Aorta (tissue), 5 donors: ENCODE data around the gene XYLT1. TPM values are rescaled to one million over a fixed set of nuclear protein-coding genes. Genes with fewer than 3 reads are reported as not detected.

Experiments used
- ATAC-seq: fragments of 200-7000 bp; cut with Tn5 transposase; one replicate; pipeline ENCODE4 v1.9.1; 2022; ENCODE audit warnings: moderate library complexity; ENCODE audit not compliant: low FRiP score
- DNase-seq, 2 donors: peaks; one replicate each; pipeline ENCODE4 v3.0.0-alpha.2; 2020
- H3K27ac ChIP-seq, 2 donors: one replicate each; pipeline ENCODE4 v1.5.1; 2013; ENCODE audit warnings: low read length in 2 of 2, mild to moderate bottlenecking in 2 of 2, moderate library complexity in 2 of 2, control low read depth in 1 of 2, inconsistent platforms in 1 of 2, low read depth in 1 of 2
- H3K27me3 ChIP-seq, 2 donors: one replicate each; pipeline ENCODE4 v1.6.1; 2013; ENCODE audit warnings: control low read depth in 1 of 2, low read length in 1 of 2, mild to moderate bottlenecking in 1 of 2, moderate library complexity in 1 of 2; ENCODE audit not compliant: insufficient read depth in 2 of 2, control insufficient read depth in 1 of 2
- H3K36me3 ChIP-seq, 2 donors: one replicate each; pipeline ENCODE4 v1.6.1; 2013; ENCODE audit warnings: control low read depth in 1 of 2, low read length in 1 of 2, mild to moderate bottlenecking in 1 of 2; ENCODE audit not compliant: insufficient read depth in 2 of 2, control insufficient read depth in 1 of 2
- H3K4me1 ChIP-seq, 2 donors: one replicate each; pipeline ENCODE4 v1.6.1; 2013; ENCODE audit warnings: low read length in 2 of 2, control low read depth in 1 of 2, mild to moderate bottlenecking in 1 of 2, moderate library complexity in 1 of 2; ENCODE audit not compliant: insufficient read depth in 2 of 2, control insufficient read depth in 1 of 2
- H3K4me3 ChIP-seq, 2 donors: one replicate each; pipeline ENCODE4 v1.5.1; 2013; ENCODE audit warnings: low read length in 2 of 2, control low read depth in 1 of 2, mild to moderate bottlenecking in 1 of 2
- H3K9me3 ChIP-seq: one replicate; pipeline ENCODE4 v1.6.1; 2013; ENCODE audit warnings: mild to moderate bottlenecking, low read length; ENCODE audit not compliant: control insufficient read depth
- WGBS, 2 donors: extraction: QIAGEN DNeasy Blood & Tissue Kit; methylation state at CpG; one replicate each; pipeline ENCODE4 v1.1.7; 2013; 5-methylcytosine and 5-hydroxymethylcytosine counted together
- intact Hi-C, 2 donors: fragments of 100-400 bp; cut with DNase I; formaldehyde crosslinking; loops; one replicate each; pipeline versions ENCODE4 v1.14.2 to v1.15.0; 2022
- polyA plus RNA-seq, 2 donors: library from polyadenylated mRNA; stranded (reverse); fragments of 200-250 nt; gene quantifications; one replicate each; pipeline ENCODE4 v1.2.3, GENCODE V29; 2013
- total RNA-seq, 2 donors: library from RNA; stranded (reverse); fragmentation: NEBNext Ultra II Directional; extraction: Animal tissue kit (Norgen Biotek cat#: 25700); gene quantifications; one replicate each; pipeline ENCODE4 v1.2.1, GENCODE V29; 2021
- donor health status: healthy with polysubstance abuse.
- donor health status: Bipolar disorder and iron deficiency.
- donor health status: DM: no; HTN: no; CAD: no.
- donor health status: DM: no; HTN: no; CAD: no.
- donor health status: DM: yes; HTN: yes; CAD: no.

XYLT1 gene
- total and polyA plus RNA-seq, 4 donors: 1.3 to 15.9 (median 8.6) TPM

- WGBS, 2 donors: 4 to 7% methylated on average over 18 of the region's 18 CpGs
- intact Hi-C loops: loop anchor here (5.0 to 10.0 kb wide), 5 partner anchors 52 to 277 kb away; no protein-coding TSS in a partner anchor
- ATAC-seq: peak; percentile 5
These were observed 1.6 kb downstream of the XYLT1 start for GRCh38 chr16:17469011-17469740.

GRCh38 chr16:17468611-17469010, 2.1 kb downstream of the XYLT1 start:
- Histone ChIP-seq H3K36me3 (no peaks in the 10 kb centered on the region), H3K27me3 (no peaks in the 10 kb centered on the region), H3K4me3 (no peak overlapping the region), H3K27ac (no peak overlapping the region), H3K9me3 (no peaks in the 10 kb centered on the region), H3K4me1 (no peaks in the 10 kb centered on the region)
- ATAC-seq (no peak), DNase-seq (no peak)
- WGBS, 2 donors: 26 to 30% methylated on average over 7 of the region's 7 CpGs
- intact Hi-C loops: loop anchor here (5.0 to 10.0 kb wide), 5 partner anchors 51 to 276 kb away; no protein-coding TSS in a partner anchor

More at GRCh38 chr16:17469011-17469740, 1.6 kb downstream of the XYLT1 start:
- no peak for DNase-seq
- peak overlapping the region in 1 of 2 donors; percentile 94 for H3K4me3 ChIP-seq
- no peaks in the 10 kb centered on the region for H3K36me3 ChIP-seq
- H3K27me3 ChIP-seq: no peaks in the 10 kb centered on the region
- no peaks in the 10 kb centered on the region for H3K4me1 ChIP-seq
- no peaks in the 10 kb centered on the region for H3K9me3 ChIP-seq
- H3K27ac ChIP-seq: no peak overlapping the region

GRCh38 chr16:17467923-17468540, 2.7 kb downstream of the XYLT1 start:
- Histone ChIP-seq H3K4me1 (no peaks in the 10 kb centered on the region), H3K36me3 (no peaks in the 10 kb centered on the region), H3K9me3 (no peaks in the 10 kb centered on the region), H3K27me3 (no peaks in the 10 kb centered on the region), H3K4me3 (no peak overlapping the region), H3K27ac (no peak overlapping the region)
- DNase-seq: peak; percentile 81 to 84
- ATAC-seq: peak; percentile 67
- WGBS, 2 donors: 19 to 20% methylated on average over 6 of the region's 6 CpGs
- intact Hi-C loops: loop anchor here (5.0 to 10.0 kb wide), 5 partner anchors 51 to 276 kb away; no protein-coding TSS in a partner anchor

- Histone ChIP-seq H3K4me3 (no peak overlapping the region), H3K27ac (no peak overlapping the region), H3K4me1 (no peaks in the 10 kb centered on the region), H3K27me3 (no peaks in the 10 kb centered on the region), H3K9me3 (no peaks in the 10 kb centered on the region), H3K36me3 (no peaks in the 10 kb centered on the region)
- DNase-seq (no peak), ATAC-seq (no peak)
- intact Hi-C loops: loop anchor here (5.0 to 10.0 kb wide), 5 partner anchors 50 to 275 kb away; no protein-coding TSS in a partner anchor
- 88 to 92% methylated on average over 8 of the region's 8 CpGs for WGBS, 2 donors
These were observed 3.9 kb downstream of the XYLT1 start for GRCh38 chr16:17466876-17467275.

- WGBS, 2 donors: 85 to 90% methylated on average over 6 of the region's 6 CpGs
- Histone ChIP-seq H3K9me3 (no peaks in the 10 kb centered on the region), H3K27ac (no peak overlapping the region), H3K4me3 (no peak overlapping the region), H3K36me3 (peaks cover 0 to 2% of the 10 kb centered on the region in 2 donors), H3K27me3 (no peaks in the 10 kb centered on the region), H3K4me1 (no peaks in the 10 kb centered on the region)
- intact Hi-C loops: loop anchor here (5.0 to 10.0 kb wide), 5 partner anchors 48 to 273 kb away; no protein-coding TSS in a partner anchor
- no peak for ATAC-seq
- no peak for DNase-seq
These were observed 5.3 kb downstream of the XYLT1 start for GRCh38 chr16:17465460-17465859.

- no peak for DNase-seq
- Histone ChIP-seq H3K9me3 (no peaks in the 10 kb centered on the region), H3K4me3 (no peak overlapping the region), H3K4me1 (no peaks in the 10 kb centered on the region), H3K36me3 (peaks cover 0 to 2% of the 10 kb centered on the region in 2 donors), H3K27ac (no peak overlapping the region), H3K27me3 (no peaks in the 10 kb centered on the region)
- 94 to 98% methylated on average over 2 of the region's 2 CpGs for WGBS, 2 donors
- no peak for ATAC-seq
- intact Hi-C loops: loop anchor here (10.0 kb wide), 2 partner anchors 119 to 269 kb away; no protein-coding TSS in a partner anchor
These were observed 7.4 kb downstream of the XYLT1 start for GRCh38 chr16:17463335-17463734.

GRCh38 chr16:17461951-17462729, 8.6 kb downstream of the XYLT1 start:
- 93 to 95% methylated on average over 13 of the region's 13 CpGs for WGBS, 2 donors
- Histone ChIP-seq H3K27me3 (no peaks in the 10 kb centered on the region), H3K27ac (no peak overlapping the region), H3K4me3 (no peak overlapping the region), H3K4me1 (no peaks in the 10 kb centered on the region), H3K36me3 (peaks cover 0 to 2% of the 10 kb centered on the region in 2 donors), H3K9me3 (no peaks in the 10 kb centered on the region)
- intact Hi-C loops: loop anchor here (10.0 kb wide), 2 partner anchors 117 to 267 kb away; no protein-coding TSS in a partner anchor
- DNase-seq (no peak), ATAC-seq (no peak)

- ATAC-seq (no peak), DNase-seq (no peak)
- Histone ChIP-seq H3K27ac (no peak overlapping the region), H3K4me1 (no peaks in the 10 kb centered on the region), H3K9me3 (no peaks in the 10 kb centered on the region), H3K36me3 (peaks cover 0 to 2% of the 10 kb centered on the region in 2 donors), H3K4me3 (no peak overlapping the region), H3K27me3 (no peaks in the 10 kb centered on the region)
- intact Hi-C loops: loop anchor here (10.0 kb wide), 2 partner anchors 116 to 266 kb away; no protein-coding TSS in a partner anchor
- 95 to 96% methylated on average over 3 of the region's 3 CpGs for whole genome bisulfite sequencing, 2 donors
These were observed 9.9 kb downstream of the XYLT1 start for GRCh38 chr16:17460890-17461289.
